BLaER1 (cell line): ENCODE measurements around the gene SUGT1.
"Not testable (repeated sequence)": the region's sequence is repeated elsewhere in the genome, so short reads cannot be mapped to it uniquely, and the experiment has no call there.

ENCODE experiments used
- H3K27ac ChIP-seq: shearing (Covaris generic); formaldehyde crosslinking; 2 replicates; pipeline ENCODE4 v1.8.1; 2022
- H3K27me3 ChIP-seq: shearing (Covaris generic); formaldehyde crosslinking; 2 replicates; pipeline ENCODE4 v1.8.1; 2022
- H3K36me3 ChIP-seq: shearing (Covaris generic); formaldehyde crosslinking; 2 replicates; pipeline ENCODE4 v1.8.1; 2022
- H3K4me1 ChIP-seq: shearing (Covaris generic); formaldehyde crosslinking; 2 replicates; pipeline ENCODE4 v1.8.1; 2022
- H3K4me2 ChIP-seq: shearing (Covaris generic); formaldehyde crosslinking; 2 replicates; pipeline ENCODE4 v1.8.1; 2022
- H3K4me3 ChIP-seq: shearing (Covaris generic); formaldehyde crosslinking; 2 replicates; pipeline ENCODE4 v1.8.1; 2022
- H3K9ac ChIP-seq: shearing (Covaris generic); formaldehyde crosslinking; 2 replicates; pipeline ENCODE4 v1.8.1; 2022
- H3K9me3 ChIP-seq: shearing (Covaris generic); formaldehyde crosslinking; 2 replicates; pipeline ENCODE4 v1.8.1; 2022
- H4K20me1 ChIP-seq: shearing (Covaris generic); formaldehyde crosslinking; 2 replicates; pipeline ENCODE4 v1.8.1; 2022
- Cebpa-rat ChIP-seq: shearing (Covaris generic); IDR thresholded peaks from 2 replicates; pipeline ENCODE4 v1.8.1; 2022

Gene SUGT1

DNA sequence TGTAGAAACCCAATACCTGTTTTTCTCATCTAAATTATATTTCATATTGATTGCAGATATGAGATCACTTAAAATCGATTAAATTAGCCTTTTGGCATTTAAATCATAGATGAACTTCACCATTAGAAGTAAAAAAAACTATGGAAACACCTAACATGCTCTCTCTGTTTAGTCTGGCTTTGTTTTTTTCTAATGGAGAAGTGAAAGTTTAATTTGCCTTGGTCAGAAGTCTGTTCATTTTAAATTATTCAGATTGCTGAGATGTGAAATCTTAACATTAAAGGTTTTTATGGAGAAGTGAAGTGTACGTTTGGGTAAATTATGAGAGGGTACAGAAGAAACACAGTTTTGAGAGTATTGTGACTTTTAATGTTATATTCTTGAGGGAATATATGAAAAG lies 6.7 kb downstream of the SUGT1 start:
- TF ChIP-seq Cebpa-rat = no peak
- Histone ChIP-seq H3K27ac (no peak overlapping the region), H3K9me3 (no peaks in the 10 kb centered on the region), H3K4me2 (no peak overlapping the region), H3K4me1 (peaks cover 3% of the 10 kb centered on the region), H3K36me3 (peaks cover 54% of the 10 kb centered on the region), H3K4me3 (no peak overlapping the region), H3K27me3 (no peaks in the 10 kb centered on the region), H3K9ac (no peak overlapping the region), H4K20me1 (peaks cover 30% of the 10 kb centered on the region; the same call in 1 of the 2 replicates)

DNA sequence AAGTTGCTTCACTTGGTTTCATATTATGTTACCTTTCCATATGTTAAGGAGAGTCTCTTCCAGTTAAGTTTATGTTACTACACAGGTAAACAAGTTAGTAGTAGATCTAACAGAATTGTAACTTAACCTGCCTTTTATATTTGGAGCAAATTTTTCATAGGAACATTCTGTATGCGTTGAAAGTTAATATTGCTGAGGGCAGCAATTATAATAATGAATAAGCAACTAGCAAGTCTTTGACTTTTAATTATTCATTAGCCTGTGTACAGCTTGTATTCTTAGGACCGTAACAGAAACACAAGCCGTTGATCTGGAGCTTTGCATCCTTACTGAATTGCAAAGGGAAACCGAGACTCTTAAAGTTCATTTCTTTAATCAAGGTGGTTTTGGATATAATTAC lies 11.6 kb downstream of the SUGT1 start:
- H3K27ac ChIP-seq = no peak overlapping the region

DNA sequence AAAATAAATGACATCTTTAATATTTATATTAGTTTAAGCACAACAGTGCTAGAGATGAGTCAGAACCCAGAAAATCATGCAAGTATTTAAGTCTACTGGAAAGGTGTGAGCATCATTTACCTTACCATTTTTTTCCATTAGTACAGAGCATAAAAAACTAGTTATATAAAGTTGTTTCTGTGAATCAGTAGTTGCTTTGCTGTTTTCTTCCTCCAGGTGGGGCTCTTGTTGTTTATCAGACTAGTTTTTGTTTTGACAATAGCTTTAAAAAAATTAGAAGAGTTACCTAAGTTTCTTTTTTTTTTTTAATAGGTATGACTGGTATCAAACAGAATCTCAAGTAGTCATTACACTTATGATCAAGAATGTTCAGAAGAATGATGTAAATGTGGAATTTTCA lies 12.7 kb downstream of the SUGT1 start:
- Histone ChIP-seq H3K36me3 (peaks cover 77% of the 10 kb centered on the region), H3K4me3 (no peak overlapping the region), H3K27ac (no peak overlapping the region), H3K4me1 (no peaks in the 10 kb centered on the region), H4K20me1 (no peaks in the 10 kb centered on the region; the same call in 1 of the 2 replicates), H3K9ac (no peak overlapping the region), H3K4me2 (no peak overlapping the region), H3K27me3 (no peaks in the 10 kb centered on the region), H3K9me3 (no peaks in the 10 kb centered on the region)
- TF ChIP-seq Cebpa-rat = no peak

More for the DNA sequence above, 11.6 kb downstream of the SUGT1 start:
- Histone ChIP-seq H3K4me3 (no peak overlapping the region), H3K4me2 (no peak overlapping the region), H4K20me1 (no peaks in the 10 kb centered on the region; the same call in 1 of the 2 replicates), H3K9me3 (no peaks in the 10 kb centered on the region), H3K4me1 (no peaks in the 10 kb centered on the region), H3K9ac (no peak overlapping the region), H3K27me3 (no peaks in the 10 kb centered on the region), H3K36me3 (peaks cover 77% of the 10 kb centered on the region)
- no peak for TF ChIP-seq Cebpa-rat

DNA sequence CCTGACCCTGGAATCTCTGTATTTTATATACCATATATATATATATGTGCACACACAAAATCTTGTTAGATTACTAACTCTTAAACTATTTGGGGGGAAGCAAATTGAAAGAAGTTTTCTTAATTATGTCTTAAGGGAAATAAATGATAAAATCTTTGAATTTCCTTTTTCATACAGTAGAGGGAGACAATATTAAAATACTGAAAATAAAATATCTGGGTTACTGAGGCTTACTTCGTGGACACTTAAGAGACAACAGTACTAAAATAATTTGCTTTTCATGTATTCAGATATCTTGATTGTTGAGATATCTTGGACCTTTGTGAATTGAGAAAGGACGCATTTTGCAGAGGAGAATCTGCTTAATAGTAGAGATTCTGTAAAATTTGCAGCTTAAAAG lies 17.0 kb downstream of the SUGT1 start:
- Histone ChIP-seq H3K36me3 (peaks cover 73% of the 10 kb centered on the region), H3K27ac (no peak overlapping the region), H3K27me3 (no peaks in the 10 kb centered on the region), H4K20me1 (no peaks in the 10 kb centered on the region; the same call in 1 of the 2 replicates), H3K9ac (no peak overlapping the region), H3K4me1 (no peaks in the 10 kb centered on the region), H3K4me2 (no peak overlapping the region), H3K4me3 (no peak overlapping the region), H3K9me3 (no peaks in the 10 kb centered on the region)
- no peak for TF ChIP-seq Cebpa-rat

DNA sequence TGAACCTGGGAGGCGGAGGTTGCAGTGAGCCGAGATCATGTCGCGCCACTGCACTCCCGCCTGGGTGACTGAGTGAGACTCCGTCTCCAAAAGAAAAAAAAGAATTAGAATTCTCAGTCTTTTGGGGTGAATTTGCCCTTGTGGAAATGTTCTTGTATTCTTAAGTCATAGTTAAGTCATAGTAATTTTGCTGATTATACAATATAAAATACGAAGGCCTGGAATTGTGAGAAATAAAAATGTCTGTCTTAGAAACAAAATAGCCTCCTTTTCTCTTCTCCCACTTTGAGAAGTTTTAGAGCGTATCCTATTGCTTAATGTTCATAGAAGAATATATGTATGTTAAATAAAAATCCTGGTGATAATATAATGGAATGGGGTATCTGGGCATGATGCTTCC lies 18.1 kb downstream of the SUGT1 start:
- Histone ChIP-seq H3K4me3 (no peak overlapping the region), H3K4me1 (no peaks in the 10 kb centered on the region), H3K27ac (no peak overlapping the region), H3K9me3 (no peaks in the 10 kb centered on the region), H3K9ac (no peak overlapping the region), H3K36me3 (peaks cover 78% of the 10 kb centered on the region), H3K27me3 (no peaks in the 10 kb centered on the region), H3K4me2 (no peak overlapping the region), H4K20me1 (no peaks in the 10 kb centered on the region; the same call in 1 of the 2 replicates)
- no peak for TF ChIP-seq Cebpa-rat

DNA sequence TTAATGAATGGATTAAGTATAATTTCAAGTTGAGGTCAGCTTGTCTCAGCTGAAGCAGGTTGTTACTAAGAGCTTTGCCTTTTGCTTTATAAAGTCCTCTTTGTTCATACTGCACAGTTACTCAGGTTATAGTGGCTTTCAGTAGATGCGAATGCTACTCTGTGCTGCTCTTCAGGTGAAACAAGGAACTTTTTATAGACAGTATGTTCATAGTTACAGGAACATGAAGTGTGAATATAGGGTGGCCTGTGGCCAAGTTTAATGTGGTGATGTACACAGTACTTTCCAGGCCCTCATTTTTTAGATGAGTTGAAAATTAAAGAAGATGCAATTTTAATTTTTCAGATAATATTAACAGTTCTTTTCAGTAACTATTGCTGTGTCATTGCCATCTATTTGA lies 20.8 kb downstream of the SUGT1 start:
- Histone ChIP-seq H3K9me3 (no peaks in the 10 kb centered on the region), H3K36me3 (peaks cover 79% of the 10 kb centered on the region), H3K27ac (no peak overlapping the region), H3K9ac (no peak overlapping the region), H4K20me1 (no peaks in the 10 kb centered on the region; the same call in 1 of the 2 replicates), H3K4me2 (no peak overlapping the region), H3K4me3 (no peak overlapping the region), H3K4me1 (no peaks in the 10 kb centered on the region), H3K27me3 (no peaks in the 10 kb centered on the region)
- no peak for TF ChIP-seq Cebpa-rat

DNA sequence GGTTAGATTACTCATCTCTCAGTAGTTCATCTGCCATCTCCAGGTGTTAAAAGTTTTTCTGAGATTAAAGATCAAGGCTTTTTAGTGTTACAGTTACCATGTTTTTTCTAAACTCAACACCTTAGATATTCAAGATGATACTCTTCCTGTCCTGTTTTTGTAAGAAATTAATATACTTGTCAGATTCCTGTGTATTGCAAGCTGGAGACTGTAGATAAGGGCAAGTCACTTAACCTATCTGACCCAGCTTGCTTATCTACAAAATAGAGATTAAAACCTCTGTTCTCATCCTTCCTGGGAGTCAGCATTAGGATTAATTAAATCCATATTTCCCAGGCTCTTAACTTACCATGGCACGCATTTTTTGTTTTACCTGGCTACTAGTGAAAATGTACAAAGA lies 25.2 kb downstream of the SUGT1 start:
- TF ChIP-seq Cebpa-rat = no peak
- H3K36me3 ChIP-seq = peaks cover 88% of the 10 kb centered on the region
- no peaks in the 10 kb centered on the region for H4K20me1 ChIP-seq
- H3K27me3 ChIP-seq = no peaks in the 10 kb centered on the region
- no peaks in the 10 kb centered on the region for H3K9me3 ChIP-seq
- H3K4me3 ChIP-seq = no peak overlapping the region
- H3K27ac ChIP-seq = no peak overlapping the region
- H3K4me2 ChIP-seq = no peak overlapping the region
- no peak overlapping the region for H3K9ac ChIP-seq
- no peaks in the 10 kb centered on the region for H3K4me1 ChIP-seq

DNA sequence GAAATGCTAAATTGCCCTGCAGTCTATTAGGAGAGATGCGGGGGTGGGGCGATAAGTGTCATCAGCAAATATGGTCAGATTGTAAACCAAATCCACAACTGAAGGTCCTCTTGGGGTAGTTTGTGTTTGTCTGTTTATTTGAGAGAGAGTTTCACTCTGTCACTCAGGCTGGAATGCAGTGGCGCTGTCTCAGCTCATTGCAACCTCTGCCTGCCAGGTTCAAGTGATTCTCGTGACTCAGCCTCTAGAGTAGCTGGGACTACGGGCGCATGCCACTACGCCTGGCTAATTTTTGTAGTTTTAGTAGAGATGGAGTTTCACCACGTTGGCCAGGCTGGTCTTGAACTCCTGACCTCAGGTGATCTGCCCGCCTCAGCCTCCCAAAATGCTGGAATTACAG lies 33.2 kb downstream of the SUGT1 start:
- H3K9me3 ChIP-seq, H3K4me3 ChIP-seq, H3K27me3 ChIP-seq, H3K9ac ChIP-seq, H3K4me1 ChIP-seq, H3K27ac ChIP-seq, H3K4me2 ChIP-seq, H4K20me1 ChIP-seq: not testable (repeated sequence)
- peaks cover 61% of the 10 kb centered on the region for H3K36me3 ChIP-seq

DNA sequence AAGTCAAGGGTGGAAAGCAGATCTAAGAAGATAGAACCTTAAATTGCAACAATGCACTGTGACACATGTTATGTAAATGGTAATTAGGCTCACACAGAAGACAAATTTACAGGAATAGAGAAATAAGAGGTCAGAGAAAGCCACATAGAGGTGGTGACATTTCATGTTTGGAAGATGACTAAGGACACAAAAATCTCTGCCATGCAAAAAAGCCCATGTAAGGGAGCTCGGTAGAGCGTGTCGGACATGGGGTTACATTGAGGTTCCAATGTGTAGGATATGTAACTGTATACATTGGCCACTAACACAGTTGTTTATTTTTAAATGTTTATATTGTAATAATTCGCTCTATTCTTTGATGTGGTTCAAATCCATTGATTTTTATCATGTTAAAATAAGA lies 33.7 kb downstream of the SUGT1 start:
- peaks cover 56% of the 10 kb centered on the region for H3K36me3 ChIP-seq
- no peak overlapping the region for H3K9ac ChIP-seq
- TF ChIP-seq Cebpa-rat = no peak
- no peak overlapping the region for H3K4me3 ChIP-seq
- peaks cover 7% of the 10 kb centered on the region for H3K4me1 ChIP-seq
- no peaks in the 10 kb centered on the region for H3K27me3 ChIP-seq
- no peaks in the 10 kb centered on the region for H3K9me3 ChIP-seq
- no peaks in the 10 kb centered on the region for H4K20me1 ChIP-seq
- H3K27ac ChIP-seq = no peak overlapping the region
- no peak overlapping the region for H3K4me2 ChIP-seq

DNA sequence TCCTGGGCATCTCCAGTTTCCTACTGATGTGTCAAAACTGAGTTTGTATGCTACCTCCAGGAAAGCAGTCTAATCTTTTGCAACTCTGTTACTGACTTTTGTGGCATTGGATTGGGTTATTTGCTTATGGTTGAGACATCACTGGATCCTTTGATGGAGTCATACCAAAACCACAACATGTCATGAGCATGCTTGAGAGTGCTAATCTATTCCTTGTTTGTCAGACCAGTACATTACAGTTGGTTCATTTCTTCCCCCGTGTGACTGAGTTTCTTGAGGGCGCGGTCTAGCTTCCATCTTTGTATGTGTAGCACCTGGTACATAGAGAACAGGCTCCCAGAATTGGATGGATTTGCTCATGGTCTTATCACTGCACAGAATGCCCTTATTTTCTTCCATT lies 43.2 kb downstream of the SUGT1 start:
- Histone ChIP-seq H3K9ac (no peak overlapping the region), H3K27ac (no peak overlapping the region), H3K4me3 (no peak overlapping the region), H4K20me1 (no peaks in the 10 kb centered on the region), H3K4me1 (peaks cover 12% of the 10 kb centered on the region), H3K36me3 (peaks cover 3% of the 10 kb centered on the region; the same call in 1 of the 2 replicates), H3K4me2 (no peak overlapping the region), H3K9me3 (no peaks in the 10 kb centered on the region), H3K27me3 (no peaks in the 10 kb centered on the region)
- no peak for TF ChIP-seq Cebpa-rat

DNA sequence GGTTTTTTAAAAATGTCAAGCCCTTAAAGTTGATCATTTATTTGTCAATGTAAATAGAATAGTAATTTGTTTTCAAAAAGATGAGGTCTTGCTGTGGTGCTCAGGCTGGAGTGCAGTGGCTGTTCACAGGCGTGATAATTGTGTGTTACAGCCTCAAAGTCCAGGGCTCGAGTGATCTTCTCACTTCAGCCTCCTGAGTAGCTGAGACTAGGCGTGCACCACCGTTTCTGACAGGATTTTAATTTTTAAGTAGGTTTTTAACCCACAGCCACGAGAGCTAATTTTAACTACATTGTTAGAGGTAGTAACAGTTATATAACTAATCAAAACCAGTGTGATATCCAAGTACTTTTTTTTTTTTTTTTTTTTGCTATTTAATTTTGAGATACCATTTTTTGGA lies 43.9 kb downstream of the SUGT1 start:
- no peak overlapping the region for H3K4me2 ChIP-seq
- no peaks in the 10 kb centered on the region for H3K27me3 ChIP-seq
- no peak for TF ChIP-seq Cebpa-rat
- no peaks in the 10 kb centered on the region for H4K20me1 ChIP-seq
- H3K27ac ChIP-seq = no peak overlapping the region
- no peaks in the 10 kb centered on the region for H3K9me3 ChIP-seq
- H3K9ac ChIP-seq = no peak overlapping the region
- H3K4me3 ChIP-seq = no peak overlapping the region
- peaks cover 3% of the 10 kb centered on the region; the same call in 1 of the 2 replicates for H3K36me3 ChIP-seq
- H3K4me1 ChIP-seq = peaks cover 10% of the 10 kb centered on the region
